NB4 (cell line): ENCODE results near the gene DRC7.

Source experiments
- CTCF ChIP-seq: IDR thresholded peaks from one replicate; pipeline ENCODE4 v1.5.1; 2012; ENCODE audit warnings: low read depth, low read length
- POLR2A ChIP-seq: IDR thresholded peaks from 2 replicates; pipeline ENCODE4 v1.6.1; 2011; ENCODE audit warnings: mild to moderate bottlenecking; ENCODE audit not compliant: insufficient read length; ENCODE audit errors: extremely low read depth

- TF ChIP-seq POLR2A (no peak), CTCF (no peak)
Observed at GRCh38 chr16:57741660-57742191, 47.1 kb downstream of the DRC7 start.
